Right renal cortex interstitium (tissue), 3 donors: ENCODE data around the gene PRICKLE4. TPM values are rescaled to one million over a fixed set of nuclear protein-coding genes. Genes with fewer than 3 reads are reported as not detected.

ENCODE experiments used
- DNase-seq, 3 donors: peaks; one replicate each; pipeline ENCODE4 v3.0.0-alpha.2; 2013; ENCODE audit warnings: low read depth in 3 of 3, low spot score in 2 of 3
- polyA plus RNA-seq, 3 donors: library from polyadenylated mRNA; unstranded; fragments of 120-200 nt; gene quantifications; one replicate each; pipeline ENCODE4 v1.2.1, GENCODE V29; 2013; ENCODE audit not compliant: insufficient read length in 3 of 3

The PRICKLE4 gene
- polyA plus RNA-seq, 3 donors, result 2.4 to 5.4 (median 4.3) TPM

DNA sequence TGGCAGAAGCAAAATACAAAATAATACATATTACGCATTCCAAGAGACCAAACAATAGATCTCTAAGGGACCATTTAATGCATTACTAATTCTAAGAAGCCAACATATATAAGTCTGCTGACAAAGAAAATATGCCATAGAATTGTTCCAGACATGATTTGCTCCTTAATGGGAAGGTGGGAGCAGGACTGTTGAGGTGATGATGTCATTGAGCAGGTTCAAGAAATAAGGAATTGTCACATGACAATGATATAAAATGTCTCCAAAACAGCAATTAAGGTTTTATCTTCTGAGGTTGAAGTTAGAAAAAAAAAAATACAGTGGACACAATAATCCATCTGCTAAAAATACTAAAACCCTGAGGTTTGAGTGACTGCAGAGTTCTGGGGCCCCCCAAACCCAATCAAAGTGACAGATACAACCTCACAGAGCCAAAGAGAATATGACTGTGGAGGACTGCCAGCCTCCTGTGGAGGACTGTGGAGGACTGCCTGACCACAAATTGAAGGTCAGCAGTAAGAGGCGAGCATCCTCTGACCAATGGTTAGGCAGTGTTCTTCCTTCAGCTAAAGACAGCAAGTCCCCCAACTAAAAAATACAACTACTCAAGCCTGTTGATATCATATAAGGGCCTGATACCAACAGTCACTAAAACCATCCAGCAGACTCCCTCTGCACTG, 45.9 kb downstream of the PRICKLE4 start:
- DNase-seq, result no peak

DNA sequence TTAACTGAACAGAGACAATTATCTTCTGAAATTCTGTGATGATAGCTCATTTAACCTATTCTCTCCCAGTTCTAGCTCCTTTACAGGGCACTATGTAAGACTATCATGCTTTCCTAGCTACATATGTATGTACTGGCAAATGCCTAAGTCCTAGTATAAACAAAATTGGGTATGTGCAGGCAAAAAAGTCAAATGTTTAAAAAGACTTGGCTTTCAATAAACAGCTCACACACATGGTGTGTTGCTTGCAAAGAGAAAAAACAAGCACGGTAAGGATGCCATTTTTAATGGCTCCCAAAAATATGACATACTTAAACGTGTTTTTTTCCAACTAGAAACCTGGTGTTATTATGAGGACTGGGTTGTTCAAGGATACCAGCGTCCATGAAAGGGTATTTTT, 51.7 kb downstream of the PRICKLE4 start:
- DNase-seq, result no peak

DNA sequence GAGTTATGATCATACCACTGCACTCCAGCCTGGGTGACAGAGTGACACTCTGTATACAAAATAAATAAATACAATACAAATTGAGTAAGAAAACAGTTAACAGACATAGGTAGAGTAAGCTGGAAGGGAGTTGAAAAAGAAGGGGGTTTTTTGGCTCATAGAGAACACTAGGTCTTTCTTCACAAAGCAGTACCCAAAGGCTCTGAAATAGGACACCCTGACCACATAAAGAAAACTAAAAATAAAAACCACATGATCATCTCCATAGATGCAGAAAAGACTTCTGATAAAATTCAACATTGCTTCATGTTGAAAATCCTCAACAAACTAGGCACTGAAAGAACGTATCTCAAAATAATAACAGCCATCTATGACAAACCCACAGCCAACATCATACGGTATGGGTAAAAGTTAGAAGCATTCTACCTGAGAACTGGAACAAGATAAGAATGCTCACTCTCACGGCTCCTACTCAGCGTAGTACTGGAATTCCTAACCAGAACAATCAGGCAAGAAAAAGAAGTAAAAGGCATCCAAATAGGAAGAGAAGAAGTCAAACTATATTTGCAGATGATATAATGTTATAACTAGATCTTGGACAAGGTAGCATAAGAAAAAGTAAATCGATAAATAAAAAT, 55.6 kb downstream of the PRICKLE4 start:
- no peak for DNase-seq

DNA sequence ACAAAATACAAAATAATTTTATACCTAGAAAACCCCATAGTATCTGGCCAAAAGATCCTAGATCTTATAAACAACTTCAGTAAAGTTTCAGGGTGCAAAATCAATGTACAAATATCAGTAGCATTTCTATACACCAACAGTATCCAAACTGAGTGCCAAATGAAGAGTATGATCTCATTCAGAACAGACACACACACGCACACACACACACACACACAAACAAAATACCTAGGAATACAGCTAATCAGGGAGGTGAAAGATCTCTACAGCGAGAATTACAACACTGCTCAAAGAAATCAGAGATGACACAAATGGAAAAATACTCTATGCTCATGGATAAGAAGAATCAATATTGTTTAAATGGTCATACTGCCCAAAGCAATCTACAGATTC, 56.1 kb downstream of the PRICKLE4 start:
- no peak for DNase-seq

Other genes with a start within 250 kb of the PRICKLE4 start
- gene FOXP4, start 234.4 kb upstream of the PRICKLE4 start, polyA plus RNA-seq, result 10 to 100 TPM; 20.8 to 27.0 (median 24.1) TPM
- gene MDFI, start 142.3 kb upstream of the PRICKLE4 start, polyA plus RNA-seq, result 10 to 100 TPM; 32.0 to 37.5 (median 35.3) TPM
- 1 to 10 TPM; 7.9 to 8.6 (median 8.4) TPM for gene TFEB, start 45.2 kb upstream of the PRICKLE4 start, polyA plus RNA-seq
- not detected for gene PGC, start 33.4 kb upstream of the PRICKLE4 start, polyA plus RNA-seq
- 1 to 10 TPM; 4.2 to 5.0 (median 4.7) TPM for gene FRS3, start 882 bp upstream of the PRICKLE4 start, polyA plus RNA-seq
- 100 to 1,000 TPM; 234 to 257 (median 243) TPM for gene TOMM6, start 6.9 kb downstream of the PRICKLE4 start, polyA plus RNA-seq
- 10 to 100 TPM; 10.9 to 12.9 (median 11.4) TPM for gene USP49, start 114.6 kb downstream of the PRICKLE4 start, polyA plus RNA-seq
- 10 to 100 TPM; 42.7 to 45.5 (median 44.2) TPM for gene MED20, start 140.4 kb downstream of the PRICKLE4 start, polyA plus RNA-seq
- gene BYSL, start 140.7 kb downstream of the PRICKLE4 start, polyA plus RNA-seq, result 10 to 100 TPM; 24.5 to 32.2 (median 31.9) TPM
- gene CCND3, start 161.0 kb downstream of the PRICKLE4 start, polyA plus RNA-seq, result 10 to 100 TPM; 21.2 to 27.1 (median 22.9) TPM